Gastrocnemius medialis (tissue), 4 donors: ENCODE measurements around the gene LRRC45. TPM values are rescaled to one million over a fixed set of nuclear protein-coding genes. Genes with fewer than 3 reads are reported as not detected.

Source experiments
- ATAC-seq, 2 donors: fragments of 150-250 bp; one replicate each; pipeline ENCODE4 v1.9.1; 2016
- DNase-seq, 2 donors: peaks; one replicate each; pipeline ENCODE4 v3.0.0-alpha.2; 2019
- H3K27ac ChIP-seq, 4 donors: fragments of 200-600 bp; sonication (generic); 1 replicate in 1 of 4; 2 replicates in 3 of 4; pipeline ENCODE4 v1.5.1; 2016 to 2018; ENCODE audit warnings: mild to moderate bottlenecking in 2 of 4, moderate library complexity in 1 of 4
- H3K27me3 ChIP-seq, 3 donors: fragments of 200-600 bp; sonication (generic) in 2 of 3; 1 replicate in 1 of 3; 2 replicates in 2 of 3; pipeline versions ENCODE4 v1.5.1 to v1.6.0; 2016 to 2019; ENCODE audit warnings: mild to moderate bottlenecking in 1 of 3, moderate library complexity in 1 of 3
- H3K36me3 ChIP-seq, 2 donors: fragments of 200-600 bp; sonication (generic) in 1 of 2; one replicate each; pipeline ENCODE4 v1.5.1; 2017 to 2018
- H3K4me1 ChIP-seq, 2 donors: fragments of 200-600 bp; sonication (generic) in 1 of 2; one replicate each; pipeline ENCODE4 v1.5.1; 2016 to 2017; ENCODE audit warnings: mild to moderate bottlenecking in 2 of 2
- H3K4me3 ChIP-seq, 4 donors: fragments of 200-600 bp; sonication (generic) in 3 of 4; 1 replicate in 1 of 4; 2 replicates in 3 of 4; pipeline ENCODE4 v1.5.1; 2016 to 2019; ENCODE audit warnings: mild to moderate bottlenecking in 2 of 4
- H3K9me3 ChIP-seq, 3 donors: fragments of 200-600 bp; sonication (generic) in 2 of 3; 1 replicate in 1 of 3; 2 replicates in 2 of 3; pipeline ENCODE4 v1.5.1; 2016 to 2019
- CTCF ChIP-seq, 5 experiments: fragments of 450-650 bp in 3 of 5; fragments of 200-600 bp in 2 of 5; sonication (generic) in 2 of 5; IDR thresholded peaks in 4 of 5; conservative IDR thresholded peaks in 1 of 5; 1 replicate in 4 of 5; 2 replicates in 1 of 5; pipeline ENCODE4 v1.5.1; 2016 to 2019; ENCODE audit warnings: antibody characterized with exemption in 5 of 5, mild to moderate bottlenecking in 3 of 5, moderate library complexity in 3 of 5
- POLR2A ChIP-seq, 2 donors: fragments of 450-650 bp; IDR thresholded peaks; one replicate each; pipeline ENCODE4 v1.6.1; 2017; ENCODE audit warnings: antibody characterized with exemption in 2 of 2, mild to moderate bottlenecking in 2 of 2, moderate library complexity in 2 of 2
- in situ Hi-C, 4 donors: fragments of 200-750 bp; cut with MboI; loops; one replicate each; pipeline versions ENCODE4 v1.15.0 to v1.8.0; 2017; ENCODE audit warnings: low sequenced_read_pairs in 4 of 4
- intact Hi-C: fragments of 100-400 bp; cut with DNase I; formaldehyde crosslinking; loops from one replicate; pipeline ENCODE4 v1.15.1; 2023; ENCODE audit warnings: low total_unique reads
- total RNA-seq, 4 donors: library from RNA; depleted of rRNA; stranded (reverse); fragments of >200 nt; gene quantifications; one replicate each; pipeline versions ENCODE4 v1.1.0 to v1.2.3, GENCODE V29; 2016

LRRC45 gene
- total RNA-seq, 4 donors from 2014 or later = 1.1 to 5.0 (median 3.8) TPM

GRCh38 chr17:82053556-82054263, 30.6 kb downstream of the LRRC45 start:
- no peak overlapping the region for H3K27ac ChIP-seq
- H3K27me3 ChIP-seq = no peaks in the 10 kb centered on the region
- intact Hi-C loops (loop anchor here (5.0 kb wide), 1 partner anchor 44 kb away; the partner anchor contains the start of gene FASN), in situ Hi-C loops (no loop called here)
- no peak for ATAC-seq
- no peaks in the 10 kb centered on the region for H3K9me3 ChIP-seq
- H3K4me1 ChIP-seq = peaks cover 22 to 29% of the 10 kb centered on the region in 2 donors
- no peak for DNase-seq
- TF ChIP-seq POLR2A (IDR thresholded peaks at IDR 0.05) = no peak
- no peak for TF ChIP-seq CTCF (IDR thresholded peaks at IDR 0.05 in 4 of 5, conservative IDR thresholded peaks at IDR 0.05 in 1 of 5)
- peak overlapping the region in 1 of 4 donors; percentile 66 for H3K4me3 ChIP-seq
- H3K36me3 ChIP-seq = peaks cover 0 to 67% of the 10 kb centered on the region in 2 donors

GRCh38 chr17:82054351-82055022, 31.4 kb downstream of the LRRC45 start:
- Histone ChIP-seq H3K4me3 (no peak overlapping the region), H3K27me3 (no peaks in the 10 kb centered on the region), H3K27ac (no peak overlapping the region), H3K36me3 (peaks cover 0 to 66% of the 10 kb centered on the region in 2 donors), H3K4me1 (peaks cover 22 to 29% of the 10 kb centered on the region in 2 donors), H3K9me3 (no peaks in the 10 kb centered on the region)
- no peak for TF ChIP-seq CTCF (IDR thresholded peaks at IDR 0.05 in 4 of 5, conservative IDR thresholded peaks at IDR 0.05 in 1 of 5)
- no peak for TF ChIP-seq POLR2A (IDR thresholded peaks at IDR 0.05)
- no peak for DNase-seq
- ATAC-seq = no peak
- in situ Hi-C loops = no loop called here
- intact Hi-C loops = loop anchor here (5.0 kb wide), 1 partner anchor 43 kb away; the partner anchor contains the start of gene FASN

- Histone ChIP-seq H3K9me3 (no peaks in the 10 kb centered on the region), H3K27ac (no peak overlapping the region), H3K4me1 (peaks cover 17 to 24% of the 10 kb centered on the region in 2 donors), H3K27me3 (no peaks in the 10 kb centered on the region), H3K36me3 (peaks cover 0 to 66% of the 10 kb centered on the region in 2 donors), H3K4me3 (no peak overlapping the region)
- ATAC-seq = no peak
- DNase-seq = no peak
- intact Hi-C loops (no loop called here), in situ Hi-C loops (no loop called here)
- TF ChIP-seq POLR2A (IDR thresholded peaks at IDR 0.05) = no peak
- TF ChIP-seq CTCF (IDR thresholded peaks at IDR 0.05 in 4 of 5, conservative IDR thresholded peaks at IDR 0.05 in 1 of 5) = no peak
Measured at GRCh38 chr17:82055023-82055964, 32.2 kb downstream of the LRRC45 start.

- Histone ChIP-seq H3K9me3 (no peaks in the 10 kb centered on the region), H3K4me1 (peaks cover 10 to 17% of the 10 kb centered on the region in 2 donors), H3K27me3 (no peaks in the 10 kb centered on the region), H3K36me3 (peaks cover 0 to 74% of the 10 kb centered on the region in 2 donors), H3K4me3 (no peak overlapping the region), H3K27ac (no peak overlapping the region)
- in situ Hi-C loops (no loop called here), intact Hi-C loops (no loop called here)
- TF ChIP-seq CTCF (IDR thresholded peaks at IDR 0.05 in 4 of 5, conservative IDR thresholded peaks at IDR 0.05 in 1 of 5) (no peak), POLR2A (IDR thresholded peaks at IDR 0.05) (no peak)
- ATAC-seq = no peak
- no peak for DNase-seq
Measured at GRCh38 chr17:82055965-82056728, 33.0 kb downstream of the LRRC45 start.
